ENCODE results near the gene CYP2A13.
"Not testable (repeated sequence)": the region's sequence is repeated elsewhere in the genome, so short reads cannot be mapped to it uniquely, and the experiment has no call there.

The CYP2A13 gene, protein sequence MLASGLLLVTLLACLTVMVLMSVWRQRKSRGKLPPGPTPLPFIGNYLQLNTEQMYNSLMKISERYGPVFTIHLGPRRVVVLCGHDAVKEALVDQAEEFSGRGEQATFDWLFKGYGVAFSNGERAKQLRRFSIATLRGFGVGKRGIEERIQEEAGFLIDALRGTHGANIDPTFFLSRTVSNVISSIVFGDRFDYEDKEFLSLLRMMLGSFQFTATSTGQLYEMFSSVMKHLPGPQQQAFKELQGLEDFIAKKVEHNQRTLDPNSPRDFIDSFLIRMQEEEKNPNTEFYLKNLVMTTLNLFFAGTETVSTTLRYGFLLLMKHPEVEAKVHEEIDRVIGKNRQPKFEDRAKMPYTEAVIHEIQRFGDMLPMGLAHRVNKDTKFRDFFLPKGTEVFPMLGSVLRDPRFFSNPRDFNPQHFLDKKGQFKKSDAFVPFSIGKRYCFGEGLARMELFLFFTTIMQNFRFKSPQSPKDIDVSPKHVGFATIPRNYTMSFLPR

DNA sequence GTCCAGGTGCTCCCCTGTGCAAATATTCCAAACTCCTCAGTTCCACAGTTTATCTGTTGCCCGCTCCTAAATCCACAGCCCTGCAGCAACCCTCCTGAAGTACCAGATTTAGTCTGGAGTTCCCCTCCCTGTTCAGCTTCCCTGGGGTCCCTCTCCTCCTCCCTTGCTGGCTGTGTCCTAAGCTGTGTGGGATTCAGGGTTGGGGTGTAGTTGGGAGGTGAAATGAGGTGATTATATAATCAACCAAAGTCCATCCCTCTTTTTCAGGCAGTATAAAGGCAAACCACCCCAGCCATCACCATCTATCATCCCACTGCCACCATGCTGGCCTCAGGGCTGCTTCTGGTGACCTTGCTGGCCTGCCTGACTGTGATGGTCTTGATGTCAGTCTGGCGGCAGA is at the start of gene CYP2A13:
Gene CYP2A13, plus strand, starts transcription at position 301 of the 400 bp plus-strand sequence. Its CDS starts 21 bp downstream, at position 322.
- Histone ChIP-seq H3K27me3 (ENCODE audit: control insufficient read depth, insufficient read depth, low read length) (peaks cover 38% of the 10 kb centered on the region), H3K27ac (ENCODE audit: low read length) (no peak within 1 kb of the TSS), H3K4me3 (ENCODE audit: low read length) (no peak within 1 kb of the TSS), H3K4me1 (ENCODE audit: control insufficient read depth, low read depth, low read length) (peaks cover 4% of the 10 kb centered on the region), H3K36me3 (ENCODE audit: control insufficient read depth, low read depth, low read length) (no peaks in the 10 kb centered on the region), H3K9me3 (ENCODE audit: control insufficient read depth, low read depth, low read length) (no peaks in the 10 kb centered on the region), H3K9ac (ENCODE audit: low read length) (no peak within 1 kb of the TSS)

DNA sequence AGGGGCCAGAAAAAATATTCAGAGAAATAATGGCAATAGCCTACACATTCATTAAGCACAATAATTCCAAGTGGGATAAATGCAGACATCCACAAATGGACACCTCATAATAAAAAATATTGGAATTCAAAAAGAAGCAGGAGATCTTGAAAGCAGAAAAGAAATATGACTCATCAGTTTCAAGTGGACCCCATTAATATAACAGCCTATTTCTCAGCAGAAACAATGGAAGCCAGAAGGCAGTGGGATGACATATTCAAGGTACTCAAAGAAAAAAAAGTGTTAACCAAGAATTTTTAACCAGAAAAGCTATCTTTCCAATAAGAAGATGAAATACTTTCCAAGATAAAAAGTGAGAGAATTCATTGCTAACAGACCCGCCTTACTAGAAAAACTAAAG is 48.4 kb upstream of the CYP2A13 start:
- no peaks in the 10 kb centered on the region for H3K9me3 ChIP-seq (ENCODE audit: control insufficient read depth, low read depth, low read length)
- H3K9ac ChIP-seq (ENCODE audit: low read length): no peak overlapping the region
- no peaks in the 10 kb centered on the region for H3K36me3 ChIP-seq (ENCODE audit: control insufficient read depth, low read depth, low read length)
- no peak overlapping the region for H3K27ac ChIP-seq (ENCODE audit: low read length)
- no peaks in the 10 kb centered on the region for H3K4me1 ChIP-seq (ENCODE audit: control insufficient read depth, low read depth, low read length)
- H3K27me3 ChIP-seq (ENCODE audit: control insufficient read depth, insufficient read depth, low read length): no peaks in the 10 kb centered on the region
- no peak overlapping the region for H3K4me3 ChIP-seq (ENCODE audit: low read length)

DNA sequence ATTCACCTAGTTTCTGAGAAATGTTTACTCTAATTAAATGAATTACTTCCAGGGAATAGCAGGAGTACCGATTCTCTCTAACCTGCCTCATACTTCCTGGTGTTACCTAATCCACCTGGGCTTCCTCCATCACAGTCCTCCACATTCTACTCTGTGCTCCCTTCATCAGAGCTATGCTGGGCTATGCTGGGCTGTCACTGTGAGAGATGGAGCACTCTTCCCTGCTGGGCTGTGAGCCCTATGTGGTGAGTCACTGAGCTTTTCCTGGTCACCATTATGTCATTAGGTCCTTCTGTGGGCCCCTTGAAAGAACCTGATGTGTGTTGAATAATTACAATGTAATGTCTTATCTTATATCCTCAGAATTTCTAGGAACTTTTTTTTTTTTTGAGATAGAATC is 43.2 kb upstream of the CYP2A13 start:
- H3K4me1 ChIP-seq (ENCODE audit: control insufficient read depth, low read depth, low read length); H3K4me3 ChIP-seq (ENCODE audit: low read length); H3K36me3 ChIP-seq (ENCODE audit: control insufficient read depth, low read depth, low read length); H3K9ac ChIP-seq (ENCODE audit: low read length); H3K9me3 ChIP-seq (ENCODE audit: control insufficient read depth, low read depth, low read length); H3K27ac ChIP-seq (ENCODE audit: low read length); H3K27me3 ChIP-seq (ENCODE audit: control insufficient read depth, insufficient read depth, low read length): not testable (repeated sequence)

DNA sequence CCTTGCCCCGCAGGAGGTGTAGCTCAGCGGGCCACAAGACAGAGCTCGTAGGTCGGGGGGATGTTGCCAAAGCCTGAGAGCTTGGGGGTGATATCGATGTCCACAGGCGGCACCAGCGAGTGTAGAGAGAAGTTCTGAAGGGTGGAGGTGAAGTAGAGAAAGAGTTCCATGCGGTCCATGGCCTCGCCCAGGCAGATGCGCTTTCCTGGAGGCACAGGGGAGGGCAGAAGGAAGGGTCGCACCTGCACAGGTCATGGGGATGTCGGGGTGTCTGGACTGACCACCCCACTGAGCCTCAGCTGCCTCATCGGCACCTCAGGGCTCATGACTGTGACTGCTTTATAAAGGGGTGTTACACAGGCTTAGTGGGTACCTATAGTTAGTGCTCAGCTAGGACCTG is 37.8 kb upstream of the CYP2A13 start:
- H3K27ac ChIP-seq (ENCODE audit: low read length): no peak overlapping the region
- no peaks in the 10 kb centered on the region for H3K9me3 ChIP-seq (ENCODE audit: control insufficient read depth, low read depth, low read length)
- no peaks in the 10 kb centered on the region for H3K27me3 ChIP-seq (ENCODE audit: control insufficient read depth, insufficient read depth, low read length)
- H3K4me1 ChIP-seq (ENCODE audit: control insufficient read depth, low read depth, low read length): no peaks in the 10 kb centered on the region
- no peak overlapping the region for H3K4me3 ChIP-seq (ENCODE audit: low read length)
- no peak overlapping the region for H3K9ac ChIP-seq (ENCODE audit: low read length)
- no peaks in the 10 kb centered on the region for H3K36me3 ChIP-seq (ENCODE audit: control insufficient read depth, low read depth, low read length)

DNA sequence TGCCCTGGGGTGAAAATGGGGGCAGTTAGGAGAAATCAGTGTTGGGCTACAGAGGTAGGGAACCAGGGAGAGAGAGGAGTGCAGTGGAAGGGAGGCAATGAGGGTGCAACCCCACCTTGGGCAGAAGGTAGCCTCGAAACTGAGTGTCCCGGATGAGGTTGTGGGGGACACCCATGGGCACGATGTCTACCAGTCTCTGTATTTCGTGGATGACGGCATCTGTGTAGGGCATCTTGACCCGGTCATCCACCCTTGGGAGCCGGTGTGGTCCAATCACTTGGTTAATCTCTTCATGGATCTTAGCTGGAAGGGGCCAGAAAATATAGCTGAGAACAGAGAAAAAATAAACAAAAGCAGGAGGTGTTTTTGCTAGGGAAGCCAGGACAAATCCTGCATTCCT is 36.1 kb upstream of the CYP2A13 start:
- not testable (repeated sequence) for H3K9ac ChIP-seq (ENCODE audit: low read length); H3K27me3 ChIP-seq (ENCODE audit: control insufficient read depth, insufficient read depth, low read length); H3K9me3 ChIP-seq (ENCODE audit: control insufficient read depth, low read depth, low read length)

DNA sequence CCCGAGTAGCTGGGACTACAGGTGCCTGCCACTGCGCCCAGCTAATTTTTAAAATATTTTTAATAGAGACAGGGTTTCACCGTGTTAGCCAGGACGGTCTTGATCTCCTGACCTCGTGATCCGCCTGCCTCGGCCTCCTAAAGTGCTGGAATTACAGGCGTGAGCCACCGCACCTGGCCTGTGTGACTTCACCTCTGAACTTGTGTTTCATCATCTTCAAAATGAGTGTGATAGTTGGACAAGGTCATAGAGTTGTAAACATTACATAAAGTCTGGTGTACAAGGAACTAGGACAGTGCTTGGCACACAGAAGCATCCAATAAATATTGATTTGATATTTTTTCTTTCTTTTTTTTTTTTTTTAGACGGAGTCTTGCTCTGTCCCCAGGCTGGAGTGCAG is 34.9 kb upstream of the CYP2A13 start:
- H3K9ac ChIP-seq (ENCODE audit: low read length); H3K27me3 ChIP-seq (ENCODE audit: control insufficient read depth, insufficient read depth, low read length); H3K36me3 ChIP-seq (ENCODE audit: control insufficient read depth, low read depth, low read length); H3K4me3 ChIP-seq (ENCODE audit: low read length); H3K9me3 ChIP-seq (ENCODE audit: control insufficient read depth, low read depth, low read length); H3K4me1 ChIP-seq (ENCODE audit: control insufficient read depth, low read depth, low read length); H3K27ac ChIP-seq (ENCODE audit: low read length): not testable (repeated sequence)

More for the DNA sequence above, 36.1 kb upstream of the CYP2A13 start:
- not testable (repeated sequence) for H3K4me1 ChIP-seq (ENCODE audit: control insufficient read depth, low read depth, low read length); H3K27ac ChIP-seq (ENCODE audit: low read length); H3K4me3 ChIP-seq (ENCODE audit: low read length); H3K36me3 ChIP-seq (ENCODE audit: control insufficient read depth, low read depth, low read length)

DNA sequence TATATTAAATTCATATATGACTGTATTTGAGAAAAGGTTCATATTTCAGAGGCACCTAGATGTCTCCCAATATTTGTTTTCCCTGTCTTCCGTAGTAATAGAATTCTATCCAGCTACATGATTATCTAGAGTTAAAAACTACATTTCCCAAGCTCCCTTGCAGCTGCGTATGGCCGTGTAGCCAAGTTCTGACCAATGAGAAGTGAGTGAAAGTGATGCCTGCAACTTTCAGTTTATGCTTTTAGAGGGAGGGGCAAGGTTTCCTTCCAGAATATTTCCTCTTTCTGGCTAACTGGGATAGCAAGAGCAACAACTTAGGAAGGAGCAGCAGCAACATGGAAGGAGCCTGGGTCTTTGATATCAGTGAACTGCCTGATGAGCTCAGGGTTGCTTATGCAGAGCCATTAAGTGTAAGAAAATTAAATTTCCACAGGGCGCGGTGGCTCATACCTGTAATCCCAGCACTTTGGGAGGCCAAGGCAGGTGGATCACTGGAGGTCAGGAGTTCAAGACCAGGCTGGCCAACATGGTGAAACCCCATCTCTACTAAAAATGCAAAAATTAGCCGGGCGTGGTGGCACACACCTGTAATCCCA is 23.2 kb upstream of the CYP2A13 start:
- Histone ChIP-seq H3K9me3 (ENCODE audit: control insufficient read depth, low read depth, low read length) (no peaks in the 10 kb centered on the region), H3K27ac (ENCODE audit: low read length) (no peak overlapping the region), H3K36me3 (ENCODE audit: control insufficient read depth, low read depth, low read length) (no peaks in the 10 kb centered on the region), H3K4me3 (ENCODE audit: low read length) (no peak overlapping the region), H3K9ac (ENCODE audit: low read length) (no peak overlapping the region), H3K27me3 (ENCODE audit: control insufficient read depth, insufficient read depth, low read length) (no peaks in the 10 kb centered on the region), H3K4me1 (ENCODE audit: control insufficient read depth, low read depth, low read length) (no peaks in the 10 kb centered on the region)

DNA sequence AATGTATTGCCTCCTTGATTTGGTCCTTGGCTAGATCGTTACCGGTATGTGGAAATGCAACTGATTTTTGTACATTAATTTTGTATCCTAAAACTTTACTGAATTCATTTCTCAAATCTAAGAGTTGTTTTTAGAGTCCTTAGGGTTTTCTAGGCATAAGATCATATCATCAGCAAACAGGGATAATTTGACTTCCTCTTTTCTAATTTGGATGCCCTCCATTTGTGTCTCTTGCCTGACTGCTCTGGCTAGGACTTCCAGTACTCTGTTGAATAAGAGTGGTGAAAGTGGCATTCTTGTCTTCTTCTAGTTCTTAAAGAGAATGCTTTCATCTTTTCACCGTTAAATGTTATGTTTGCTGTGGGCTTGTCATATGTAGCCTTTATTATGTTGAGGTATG is 12.0 kb upstream of the CYP2A13 start:
- Histone ChIP-seq H3K4me3 (ENCODE audit: low read length) (no peak overlapping the region), H3K27ac (ENCODE audit: low read length) (no peak overlapping the region), H3K9ac (ENCODE audit: low read length) (no peak overlapping the region), H3K4me1 (ENCODE audit: control insufficient read depth, low read depth, low read length) (no peaks in the 10 kb centered on the region), H3K27me3 (ENCODE audit: control insufficient read depth, insufficient read depth, low read length) (no peaks in the 10 kb centered on the region), H3K9me3 (ENCODE audit: control insufficient read depth, low read depth, low read length) (no peaks in the 10 kb centered on the region), H3K36me3 (ENCODE audit: control insufficient read depth, low read depth, low read length) (no peaks in the 10 kb centered on the region)

DNA sequence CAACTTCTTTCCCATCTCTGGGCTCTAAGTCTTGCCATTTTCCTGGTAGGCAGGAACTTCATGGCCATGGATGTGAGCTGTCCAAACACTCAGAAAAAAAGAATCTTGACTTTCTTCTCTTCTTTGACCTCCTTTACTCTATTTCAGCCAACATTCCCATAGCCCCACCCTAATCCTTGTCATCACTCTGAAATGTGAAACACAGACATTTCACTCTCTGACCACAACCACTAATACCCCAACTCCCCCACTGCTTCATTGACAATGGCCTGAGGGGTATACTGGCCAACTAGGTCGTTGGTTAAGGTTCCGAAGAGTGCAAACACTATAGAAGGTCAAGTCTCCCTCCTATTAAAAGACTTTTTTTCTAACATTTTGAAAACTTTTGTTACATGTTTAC is 4.7 kb upstream of the CYP2A13 start:
- Histone ChIP-seq H3K27me3 (ENCODE audit: control insufficient read depth, insufficient read depth, low read length) (peaks cover 5% of the 10 kb centered on the region), H3K9ac (ENCODE audit: low read length) (no peak overlapping the region), H3K36me3 (ENCODE audit: control insufficient read depth, low read depth, low read length) (no peaks in the 10 kb centered on the region), H3K9me3 (ENCODE audit: control insufficient read depth, low read depth, low read length) (no peaks in the 10 kb centered on the region), H3K4me3 (ENCODE audit: low read length) (no peak overlapping the region), H3K4me1 (ENCODE audit: control insufficient read depth, low read depth, low read length) (no peaks in the 10 kb centered on the region), H3K27ac (ENCODE audit: low read length) (no peak overlapping the region)

DNA sequence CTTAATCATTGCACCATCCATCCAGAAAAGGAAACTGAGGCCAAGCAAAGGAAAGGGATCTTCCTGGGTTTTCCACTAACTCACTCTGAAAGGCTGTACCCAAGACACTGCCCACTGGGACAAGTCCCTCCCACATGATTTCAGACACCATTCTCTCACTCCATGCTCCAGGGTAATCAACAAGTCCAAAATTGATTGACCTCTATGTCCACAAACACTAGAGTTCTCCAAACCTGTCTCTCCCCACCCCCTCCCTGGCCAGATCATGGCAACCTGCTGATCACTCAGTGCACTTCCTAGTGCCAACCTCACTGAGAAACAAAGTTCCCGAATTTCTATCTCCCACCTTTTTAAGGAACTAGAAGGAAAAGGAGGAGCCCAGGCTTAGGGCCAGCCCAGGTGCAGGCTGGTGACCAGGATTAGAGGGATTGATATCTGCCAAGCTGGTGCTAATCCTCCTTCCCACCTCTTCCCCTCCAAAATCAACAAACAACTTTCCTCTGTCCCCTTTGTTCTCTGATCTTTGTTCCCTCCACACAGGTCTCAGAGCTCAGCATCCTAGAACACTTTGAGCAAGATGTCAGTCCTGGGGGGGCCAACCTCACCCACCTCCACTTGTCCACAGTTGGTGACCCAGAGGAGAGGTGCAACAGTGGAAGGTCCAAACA is 2.4 kb upstream of the CYP2A13 start:
- Histone ChIP-seq H3K4me1 (ENCODE audit: control insufficient read depth, low read depth, low read length) (peaks cover 4% of the 10 kb centered on the region), H3K27ac (ENCODE audit: low read length) (no peak overlapping the region)

DNA sequence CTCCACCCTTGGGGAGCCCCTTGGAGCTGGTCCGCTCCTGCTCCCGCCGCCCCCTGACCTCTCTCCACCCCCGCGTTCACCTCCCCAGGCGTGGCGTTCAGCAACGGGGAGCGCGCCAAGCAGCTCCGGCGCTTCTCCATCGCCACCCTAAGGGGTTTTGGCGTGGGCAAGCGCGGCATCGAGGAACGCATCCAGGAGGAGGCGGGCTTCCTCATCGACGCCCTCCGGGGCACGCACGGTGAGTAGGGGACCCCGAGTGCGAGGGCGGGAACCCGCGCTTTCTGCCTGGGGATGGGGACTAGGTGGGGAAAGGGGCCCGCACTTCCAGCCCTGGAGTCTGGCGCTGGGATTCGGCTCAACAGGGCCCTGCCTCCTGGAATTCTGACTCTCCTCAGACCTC is 1.7 kb downstream of the CYP2A13 start:
- no peaks in the 10 kb centered on the region for H3K36me3 ChIP-seq (ENCODE audit: control insufficient read depth, low read depth, low read length)
- no peak overlapping the region for H3K9ac ChIP-seq (ENCODE audit: low read length)
- no peak overlapping the region for H3K27ac ChIP-seq (ENCODE audit: low read length)
- peaks cover 4% of the 10 kb centered on the region for H3K4me1 ChIP-seq (ENCODE audit: control insufficient read depth, low read depth, low read length)
- H3K4me3 ChIP-seq (ENCODE audit: low read length): peak overlapping the region; percentile 61
- H3K27me3 ChIP-seq (ENCODE audit: control insufficient read depth, insufficient read depth, low read length): peaks cover 38% of the 10 kb centered on the region
- H3K9me3 ChIP-seq (ENCODE audit: control insufficient read depth, low read depth, low read length): no peaks in the 10 kb centered on the region

More for the DNA sequence above, 2.4 kb upstream of the CYP2A13 start:
- no peaks in the 10 kb centered on the region for H3K9me3 ChIP-seq (ENCODE audit: control insufficient read depth, low read depth, low read length)
- peaks cover 29% of the 10 kb centered on the region for H3K27me3 ChIP-seq (ENCODE audit: control insufficient read depth, insufficient read depth, low read length)
- H3K4me3 ChIP-seq (ENCODE audit: low read length): no peak overlapping the region
- no peak overlapping the region for H3K9ac ChIP-seq (ENCODE audit: low read length)
- H3K36me3 ChIP-seq (ENCODE audit: control insufficient read depth, low read depth, low read length): no peaks in the 10 kb centered on the region
